ENCODE measurements around the gene CENPP. TPM values are rescaled to one million over a fixed set of nuclear protein-coding genes. Genes with fewer than 3 reads are reported as not detected.

The CENPP gene
- total RNA-seq, 1 donor from 2014 or later, result 4.3 TPM

- Histone ChIP-seq H3K27me3 (ENCODE audit: low read depth) (no peaks in the 10 kb centered on the region), H3K27ac (no peak overlapping the region), H3K4me1 (no peaks in the 10 kb centered on the region), H3K36me3 (no peaks in the 10 kb centered on the region), H3K4me3 (no peak overlapping the region), H3K9me3 (no peaks in the 10 kb centered on the region)
- no peak for DNase-seq
- ATAC-seq, result no peak
- no peak for TF ChIP-seq CTCF (IDR thresholded peaks at IDR 0.05)
- intact Hi-C loops (cut with DNase I), result no loop called here
These were observed 72.1 kb downstream of the CENPP start for GRCh38 chr9:92397853-92398252.

- no peak for TF ChIP-seq CTCF (IDR thresholded peaks at IDR 0.05)
- Histone ChIP-seq H3K4me3 (no peak overlapping the region), H3K27me3 (ENCODE audit: low read depth) (no peaks in the 10 kb centered on the region), H3K4me1 (peaks cover 11% of the 10 kb centered on the region), H3K27ac (no peak overlapping the region), H3K36me3 (no peaks in the 10 kb centered on the region), H3K9me3 (no peaks in the 10 kb centered on the region)
- intact Hi-C loops (cut with DNase I), result no loop called here
- ATAC-seq (no peak), DNase-seq (no peak)
These were observed 76.6 kb downstream of the CENPP start for GRCh38 chr9:92402360-92402759.

- Histone ChIP-seq H3K27me3 (ENCODE audit: low read depth) (no peaks in the 10 kb centered on the region), H3K4me3 (peak overlapping the region; percentile 6), H3K4me1 (peaks cover 11% of the 10 kb centered on the region), H3K9me3 (no peaks in the 10 kb centered on the region), H3K36me3 (no peaks in the 10 kb centered on the region), H3K27ac (no peak overlapping the region)
- TF ChIP-seq CTCF (IDR thresholded peaks at IDR 0.05), result no peak
- intact Hi-C loops (cut with DNase I), result no loop called here
- ATAC-seq, result no peak
- DNase-seq, result no peak
These were observed 77.3 kb downstream of the CENPP start for GRCh38 chr9:92402826-92403745.

GRCh38 chr9:92404042-92404836 is 78.5 kb downstream of the CENPP start, which contains the start of gene OGN:
OGN (minus strand) TSS chr9:92404578; CDS start chr9:92403407, 1,171 bp downstream.
- ATAC-seq (no peak), DNase-seq (no peak)
- Histone ChIP-seq H3K27me3 (ENCODE audit: low read depth) (no peaks in the 10 kb centered on the region), H3K36me3 (no peaks in the 10 kb centered on the region), H3K4me3 (peak within 1 kb of the TSS; percentile 6), H3K9me3 (no peaks in the 10 kb centered on the region), H3K4me1 (peaks cover 11% of the 10 kb centered on the region), H3K27ac (no peak within 1 kb of the TSS)
- no peak for TF ChIP-seq CTCF (IDR thresholded peaks at IDR 0.05)
- intact Hi-C loops (cut with DNase I), result no loop called here

GRCh38 chr9:92405818-92406217 is 80.1 kb downstream of the CENPP start:
- intact Hi-C loops (cut with DNase I), result no loop called here
- DNase-seq (no peak), ATAC-seq (no peak)
- H3K4me3 ChIP-seq, result no peak overlapping the region
- no peaks in the 10 kb centered on the region for H3K27me3 ChIP-seq (ENCODE audit: low read depth)
- no peak for TF ChIP-seq CTCF (IDR thresholded peaks at IDR 0.05)
- peaks cover 11% of the 10 kb centered on the region for H3K4me1 ChIP-seq
- H3K9me3 ChIP-seq, result no peaks in the 10 kb centered on the region
- H3K36me3 ChIP-seq, result no peaks in the 10 kb centered on the region
- peak overlapping the region; percentile 46 for H3K27ac ChIP-seq
